ENCODE results near the gene TTC12. TPM values are rescaled to one million over a fixed set of nuclear protein-coding genes. Genes with fewer than 3 reads are reported as not detected.

The TTC12 gene
- total RNA-seq, 1 donor from 2014 or later: 11.1 TPM

DNA sequence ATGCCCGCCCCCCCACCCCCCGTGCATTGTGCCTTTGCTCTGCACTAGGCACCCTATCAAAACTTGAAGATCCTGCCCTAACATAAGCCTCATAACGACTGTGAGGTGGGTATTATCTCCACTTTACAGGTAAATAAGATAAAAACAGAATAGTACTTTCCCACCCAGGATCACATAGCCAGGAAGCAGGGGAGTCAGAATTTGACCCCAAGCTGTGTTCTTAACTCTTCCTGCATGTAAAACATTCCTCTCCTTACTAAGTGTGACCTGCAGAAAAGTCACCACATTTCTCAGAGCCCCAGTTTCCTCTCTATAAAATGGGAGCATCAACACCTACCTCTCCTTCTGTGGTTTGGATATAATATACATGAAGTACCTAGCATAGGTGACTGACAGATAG, 55.0 kb downstream of the TTC12 start:
- DNase-seq (ENCODE audit: low spot score): no peak
- Mint-ChIP-seq H3K27me3 (ENCODE audit: unreplicated experiment) (peaks cover 3% of the 10 kb centered on the region), H3K36me3 (ENCODE audit: low read depth, unreplicated experiment) (no peaks in the 10 kb centered on the region), H3K9me3 (ENCODE audit: unreplicated experiment) (no peaks in the 10 kb centered on the region), H3K4me3 (ENCODE audit: unreplicated experiment) (no peak overlapping the region), H3K27ac (ENCODE audit: unreplicated experiment) (no peak overlapping the region), H3K4me1 (ENCODE audit: unreplicated experiment) (no peaks in the 10 kb centered on the region)
- TF ChIP-seq, protein P1, sequence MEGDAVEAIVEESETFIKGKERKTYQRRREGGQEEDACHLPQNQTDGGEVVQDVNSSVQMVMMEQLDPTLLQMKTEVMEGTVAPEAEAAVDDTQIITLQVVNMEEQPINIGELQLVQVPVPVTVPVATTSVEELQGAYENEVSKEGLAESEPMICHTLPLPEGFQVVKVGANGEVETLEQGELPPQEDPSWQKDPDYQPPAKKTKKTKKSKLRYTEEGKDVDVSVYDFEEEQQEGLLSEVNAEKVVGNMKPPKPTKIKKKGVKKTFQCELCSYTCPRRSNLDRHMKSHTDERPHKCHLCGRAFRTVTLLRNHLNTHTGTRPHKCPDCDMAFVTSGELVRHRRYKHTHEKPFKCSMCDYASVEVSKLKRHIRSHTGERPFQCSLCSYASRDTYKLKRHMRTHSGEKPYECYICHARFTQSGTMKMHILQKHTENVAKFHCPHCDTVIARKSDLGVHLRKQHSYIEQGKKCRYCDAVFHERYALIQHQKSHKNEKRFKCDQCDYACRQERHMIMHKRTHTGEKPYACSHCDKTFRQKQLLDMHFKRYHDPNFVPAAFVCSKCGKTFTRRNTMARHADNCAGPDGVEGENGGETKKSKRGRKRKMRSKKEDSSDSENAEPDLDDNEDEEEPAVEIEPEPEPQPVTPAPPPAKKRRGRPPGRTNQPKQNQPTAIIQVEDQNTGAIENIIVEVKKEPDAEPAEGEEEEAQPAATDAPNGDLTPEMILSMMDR (IDR thresholded peaks at IDR 0.05; ENCODE audit: unreplicated experiment): no peak

DNA sequence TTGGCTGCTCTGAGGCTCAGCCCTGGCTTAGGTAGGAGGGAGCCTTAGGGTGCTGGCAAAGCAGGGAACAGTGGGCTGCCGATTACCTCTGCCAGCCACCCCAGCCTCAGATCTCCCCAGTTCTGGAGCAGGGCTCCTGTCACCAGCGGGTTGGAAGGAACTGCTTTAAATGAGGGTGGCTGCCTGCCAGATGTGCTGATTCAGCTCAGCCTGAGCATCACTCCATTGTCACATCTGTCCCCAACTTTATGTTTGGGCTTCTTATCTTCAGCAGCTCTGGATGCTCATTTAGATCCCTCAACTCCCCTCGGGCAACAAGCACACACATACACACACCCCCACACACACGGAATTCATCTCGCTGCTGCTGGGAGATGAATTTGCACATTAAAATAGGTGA, 56.3 kb downstream of the TTC12 start:
- no peak overlapping the region for H3K27ac Mint-ChIP-seq (ENCODE audit: unreplicated experiment)

DNA sequence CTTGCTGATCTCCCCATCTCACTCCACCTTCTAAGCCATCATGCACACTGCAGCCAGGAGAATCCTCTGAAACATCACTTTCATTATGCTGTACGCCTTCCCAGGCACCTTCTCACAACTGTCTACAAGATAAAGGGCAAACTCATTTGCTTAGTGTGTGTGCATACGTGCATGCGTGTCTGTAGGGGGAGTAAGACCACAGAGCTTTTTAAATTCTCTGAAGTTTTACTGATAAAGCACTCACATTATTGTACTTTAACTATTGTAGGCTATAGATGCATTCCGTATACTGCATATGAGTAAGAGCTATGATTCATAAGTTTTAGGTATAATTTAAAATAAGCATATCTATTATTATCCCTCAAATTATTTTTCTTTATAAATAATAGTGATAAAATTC, 57.9 kb downstream of the TTC12 start:
- Mint-ChIP-seq H3K4me3 (ENCODE audit: unreplicated experiment) (no peak overlapping the region), H3K27me3 (ENCODE audit: unreplicated experiment) (no peaks in the 10 kb centered on the region), H3K27ac (ENCODE audit: unreplicated experiment) (no peak overlapping the region), H3K4me1 (ENCODE audit: unreplicated experiment) (no peaks in the 10 kb centered on the region), H3K36me3 (ENCODE audit: low read depth, unreplicated experiment) (no peaks in the 10 kb centered on the region), H3K9me3 (ENCODE audit: unreplicated experiment) (no peaks in the 10 kb centered on the region)
- DNase-seq (ENCODE audit: low spot score): no peak
- TF ChIP-seq, protein P1 (IDR thresholded peaks at IDR 0.05; ENCODE audit: unreplicated experiment): peak; percentile 17

More for the DNA sequence above, 56.3 kb downstream of the TTC12 start:
- no peak overlapping the region for H3K4me3 Mint-ChIP-seq (ENCODE audit: unreplicated experiment)
- TF ChIP-seq, protein P1 (IDR thresholded peaks at IDR 0.05; ENCODE audit: unreplicated experiment): no peak
- H3K36me3 Mint-ChIP-seq (ENCODE audit: low read depth, unreplicated experiment): no peaks in the 10 kb centered on the region
- no peaks in the 10 kb centered on the region for H3K9me3 Mint-ChIP-seq (ENCODE audit: unreplicated experiment)
- H3K4me1 Mint-ChIP-seq (ENCODE audit: unreplicated experiment): no peaks in the 10 kb centered on the region
- H3K27me3 Mint-ChIP-seq (ENCODE audit: unreplicated experiment): peaks cover 2% of the 10 kb centered on the region
- no peak for DNase-seq (ENCODE audit: low spot score)

DNA sequence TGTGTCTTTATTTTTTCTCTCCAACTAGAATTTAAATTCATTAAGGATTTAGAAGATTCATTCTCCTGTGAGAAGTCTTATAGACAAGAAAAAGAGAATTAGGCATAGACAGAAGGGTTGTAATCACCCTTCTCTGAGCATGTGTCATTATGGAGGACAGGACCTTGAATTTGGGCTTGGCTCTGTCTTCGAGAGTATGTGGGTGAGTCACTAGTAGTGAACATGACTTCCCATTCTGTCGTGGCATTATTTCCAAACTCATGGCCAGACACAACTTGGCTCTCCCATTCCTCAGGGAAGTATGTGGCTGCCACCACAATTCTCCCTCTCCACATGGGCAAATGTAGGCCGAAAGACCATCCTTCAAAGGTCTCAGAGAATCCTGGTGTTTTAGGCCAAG, 58.9 kb downstream of the TTC12 start:
- no peak overlapping the region for H3K27ac Mint-ChIP-seq (ENCODE audit: unreplicated experiment)
- no peak for DNase-seq (ENCODE audit: low spot score)
- no peaks in the 10 kb centered on the region for H3K36me3 Mint-ChIP-seq (ENCODE audit: low read depth, unreplicated experiment)
- TF ChIP-seq, protein P1 (IDR thresholded peaks at IDR 0.05; ENCODE audit: unreplicated experiment): no peak
- no peaks in the 10 kb centered on the region for H3K27me3 Mint-ChIP-seq (ENCODE audit: unreplicated experiment)
- H3K9me3 Mint-ChIP-seq (ENCODE audit: unreplicated experiment): no peaks in the 10 kb centered on the region
- H3K4me1 Mint-ChIP-seq (ENCODE audit: unreplicated experiment): peaks cover 2% of the 10 kb centered on the region
- no peak overlapping the region for H3K4me3 Mint-ChIP-seq (ENCODE audit: unreplicated experiment)

DNA sequence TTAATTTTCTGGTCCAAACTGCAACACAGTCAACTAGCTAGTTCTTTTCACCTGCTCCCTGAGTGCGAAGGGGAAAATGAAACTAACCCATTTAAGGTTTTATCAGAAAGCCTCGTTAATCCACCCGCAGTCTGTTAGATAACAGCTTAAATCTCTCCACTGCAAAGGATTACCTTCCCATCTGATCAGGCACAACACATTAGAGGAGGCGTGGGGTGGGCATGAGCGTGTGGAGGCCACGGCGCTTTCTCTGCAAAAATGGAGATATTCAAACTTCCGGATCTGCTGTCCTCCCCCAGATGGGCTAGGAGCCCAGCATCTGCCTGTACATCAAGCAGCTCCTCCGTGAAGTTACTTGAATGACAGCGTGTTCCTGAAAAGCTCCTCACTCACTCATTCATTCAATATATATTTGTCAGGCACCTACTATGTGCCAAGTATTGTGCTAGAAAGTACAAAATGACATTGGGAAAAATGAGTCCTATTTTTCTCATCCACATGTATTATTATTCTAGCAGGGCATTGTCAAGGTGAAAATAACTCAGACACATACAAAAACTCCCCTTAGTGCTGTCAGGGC, 59.7 kb downstream of the TTC12 start:
- Mint-ChIP-seq H3K4me3 (ENCODE audit: unreplicated experiment) (no peak overlapping the region), H3K27ac (ENCODE audit: unreplicated experiment) (no peak overlapping the region), H3K9me3 (ENCODE audit: unreplicated experiment) (no peaks in the 10 kb centered on the region), H3K27me3 (ENCODE audit: unreplicated experiment) (no peaks in the 10 kb centered on the region), H3K36me3 (ENCODE audit: low read depth, unreplicated experiment) (no peaks in the 10 kb centered on the region), H3K4me1 (ENCODE audit: unreplicated experiment) (peaks cover 2% of the 10 kb centered on the region)
- TF ChIP-seq, protein P1 (IDR thresholded peaks at IDR 0.05; ENCODE audit: unreplicated experiment): no peak
- no peak for DNase-seq (ENCODE audit: low spot score)

All from endothelial cell (in vitro differentiated cells).